Stimulated activated naive CD4-positive, alpha-beta T cell treated with Interleukin-2 at 50 U/mL for 16 hours (primary cell): Measurements from ENCODE around the gene PSAPL1.

Experiments
- DNase-seq: peaks from one replicate; lab custom pipeline; 2025; lab: John Stamatoyannopoulos, UW

The PSAPL1 gene

GRCh38 chr4:7434766-7435150 is at the start of gene PSAPL1:
TSS of gene PSAPL1 (minus strand) at chr4:7434930. CDS start at chr4:7434879, 51 bp downstream.
- DNase-seq, result no peak

DNA sequence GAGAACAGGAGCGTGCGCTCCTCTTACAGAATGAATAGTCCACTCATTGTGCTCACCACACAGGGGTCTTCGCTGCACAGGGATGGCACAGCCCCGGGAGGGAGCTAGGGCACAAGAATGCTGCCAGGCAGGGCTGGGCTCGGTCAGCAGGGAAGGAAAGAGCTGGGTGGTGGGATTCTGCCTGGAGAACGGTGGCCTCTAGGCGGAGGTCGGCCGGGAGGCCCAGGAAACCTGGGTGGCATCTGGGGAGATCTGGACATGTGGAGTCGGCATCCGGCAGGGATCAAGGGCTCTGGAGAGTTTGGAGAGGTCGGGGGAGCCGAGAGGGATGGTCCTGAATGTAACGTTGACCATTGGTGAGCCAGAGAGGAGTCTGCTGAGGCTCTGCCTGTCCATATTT is 46.5 kb upstream of the PSAPL1 start:
- DNase-seq, result no peak

DNA sequence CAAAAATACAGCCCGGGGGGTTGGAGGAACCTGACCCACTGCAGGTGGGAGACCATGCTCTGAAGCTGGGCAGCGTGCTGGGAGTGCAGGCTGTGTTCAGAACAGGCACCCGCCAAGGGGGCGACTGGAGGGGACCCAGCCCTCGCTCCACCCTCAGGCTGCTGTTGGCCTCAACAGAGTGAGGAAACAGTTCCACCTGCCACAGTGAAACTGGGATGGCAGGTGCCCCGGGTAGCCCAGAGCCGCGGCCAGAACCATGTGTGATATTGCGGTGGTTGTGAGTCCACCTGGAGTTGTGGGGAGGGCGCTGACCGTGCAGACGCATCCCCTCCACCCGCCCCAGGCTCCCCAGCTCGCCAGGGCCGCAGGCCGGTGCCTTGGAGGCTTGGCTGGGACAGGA is 45.7 kb upstream of the PSAPL1 start:
- DNase-seq, result no peak

DNA sequence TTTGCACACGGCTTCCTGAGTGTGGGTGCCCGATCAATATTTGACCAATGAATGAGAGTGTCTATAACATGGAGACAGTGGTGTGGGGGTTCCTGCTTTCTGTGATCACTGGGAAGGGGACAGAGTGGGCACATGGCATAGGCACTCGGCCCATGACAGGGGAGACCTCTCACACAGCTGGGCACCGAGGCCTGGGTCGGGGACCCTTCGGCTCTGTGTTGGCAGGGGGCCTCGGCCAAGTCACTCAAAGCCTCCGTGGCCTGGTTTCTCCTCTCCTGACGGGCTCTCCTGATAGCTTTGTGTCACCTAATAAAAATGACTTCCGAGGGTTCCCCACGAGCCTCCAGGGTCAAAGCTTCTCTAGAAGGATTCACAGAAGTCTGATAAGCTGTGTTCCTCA is 43.9 kb upstream of the PSAPL1 start:
- no peak for DNase-seq

DNA sequence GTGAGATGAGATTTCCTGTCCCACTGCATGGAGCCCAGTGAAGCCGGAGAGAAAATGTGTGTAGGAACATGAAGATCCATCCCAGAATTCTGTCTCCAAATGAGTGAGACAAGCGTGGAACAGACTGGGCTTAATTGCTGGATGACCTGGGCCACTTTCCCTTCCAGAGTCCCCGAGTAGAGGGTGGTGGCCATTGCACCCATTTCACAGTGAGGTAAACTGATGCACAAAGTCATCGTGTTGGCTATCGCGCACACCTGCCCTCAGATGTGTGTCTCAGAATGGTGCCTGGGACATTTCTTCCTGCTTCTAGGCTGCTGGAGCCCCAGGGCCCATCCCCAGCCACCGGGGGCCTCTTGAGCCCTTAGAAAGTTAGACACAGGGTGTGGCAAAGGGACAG is 43.0 kb upstream of the PSAPL1 start:
- DNase-seq, result no peak

DNA sequence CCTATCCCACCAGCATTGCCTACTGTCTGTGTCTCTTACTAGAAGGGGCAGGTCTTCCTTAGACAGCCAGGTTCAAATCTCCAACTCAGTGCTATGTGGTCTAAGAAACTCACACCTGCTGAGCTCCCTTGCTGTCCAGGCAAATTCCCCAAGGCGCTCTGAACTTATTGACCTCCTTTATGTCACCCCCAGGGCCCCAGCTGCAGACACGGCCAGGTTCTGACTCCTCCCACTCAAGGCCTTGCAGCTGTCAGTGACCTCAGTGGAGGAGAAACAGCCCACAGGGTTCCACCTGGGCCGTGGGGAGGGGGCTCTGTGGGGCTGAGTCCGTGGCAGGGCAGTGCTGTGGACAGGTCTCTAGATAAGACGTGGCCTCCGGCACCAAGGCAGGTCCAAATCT is 42.1 kb upstream of the PSAPL1 start:
- DNase-seq, result no peak

- no peak for DNase-seq
These were observed 40.5 kb upstream of the PSAPL1 start for GRCh38 chr4:7475207-7475606.

DNA sequence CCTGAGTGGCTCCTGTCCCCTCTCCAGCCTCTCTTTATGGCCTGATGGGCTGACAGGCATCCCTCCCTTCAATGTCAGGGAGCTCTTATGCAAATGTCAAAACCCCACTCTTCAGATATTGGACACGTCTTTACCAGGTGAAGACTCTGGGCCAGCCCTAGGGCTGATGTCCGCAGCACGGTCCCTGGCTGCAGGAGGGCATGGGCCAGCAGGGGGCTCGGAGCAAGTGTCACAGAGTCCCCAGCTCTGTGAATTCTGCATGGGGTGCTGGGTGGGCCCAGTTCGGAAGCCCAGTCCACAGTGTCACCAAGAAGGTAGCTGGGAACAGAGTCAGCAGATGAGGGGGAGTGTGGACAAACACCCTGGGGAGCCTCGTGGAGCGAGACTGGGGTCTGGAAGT is 39.6 kb upstream of the PSAPL1 start:
- no peak for DNase-seq

- no peak for DNase-seq
These were observed 38.4 kb upstream of the PSAPL1 start for GRCh38 chr4:7473081-7473480.

DNA sequence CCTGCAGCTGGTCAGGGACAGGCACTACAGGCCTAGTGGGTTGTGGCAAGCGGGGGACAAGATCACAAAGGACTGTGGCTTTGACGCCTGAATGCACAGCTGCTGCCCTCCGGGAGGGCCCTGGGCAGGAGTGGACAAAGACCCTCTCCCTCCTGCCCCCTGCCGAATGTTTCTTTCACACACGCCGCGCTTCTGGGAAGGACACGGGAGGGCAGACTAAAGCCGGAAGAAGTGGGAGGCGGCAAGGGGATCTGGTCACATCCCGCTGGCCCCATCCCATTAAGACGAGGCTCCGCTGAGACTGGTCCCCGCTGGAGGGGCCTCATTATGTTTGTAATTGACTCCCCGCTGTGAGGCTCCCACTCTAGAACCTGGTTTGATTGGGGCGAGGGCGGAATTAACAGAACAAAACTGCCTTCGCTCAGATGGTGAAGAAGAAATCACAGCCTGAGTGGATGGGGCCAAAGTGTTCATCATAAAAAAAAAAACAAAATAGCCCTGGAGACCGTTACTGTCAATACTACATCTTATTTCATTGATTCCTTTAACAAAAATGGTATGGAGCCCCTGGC is 37.8 kb upstream of the PSAPL1 start:
- DNase-seq, result no peak

- DNase-seq, result no peak
These were observed 35.9 kb upstream of the PSAPL1 start for GRCh38 chr4:7470522-7471128.

DNA sequence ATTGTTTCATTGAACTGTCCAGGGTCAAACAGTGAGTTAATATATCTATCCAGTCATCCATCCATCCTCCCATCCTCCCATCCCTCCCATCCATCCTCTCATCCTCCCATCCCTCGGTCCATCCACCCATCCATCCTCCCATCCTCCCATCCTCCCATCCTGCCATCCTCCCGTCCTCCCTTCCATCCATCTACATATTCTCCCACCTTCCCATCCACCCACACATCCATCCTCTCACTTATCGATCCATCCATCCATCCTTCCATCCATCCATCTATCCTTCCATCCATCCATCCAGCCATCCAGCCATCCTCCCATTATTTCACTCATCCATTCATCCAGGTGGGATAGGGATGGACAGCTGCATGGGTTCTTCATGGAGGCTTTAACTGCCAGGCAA is 35.4 kb upstream of the PSAPL1 start:
- no peak for DNase-seq

DNA sequence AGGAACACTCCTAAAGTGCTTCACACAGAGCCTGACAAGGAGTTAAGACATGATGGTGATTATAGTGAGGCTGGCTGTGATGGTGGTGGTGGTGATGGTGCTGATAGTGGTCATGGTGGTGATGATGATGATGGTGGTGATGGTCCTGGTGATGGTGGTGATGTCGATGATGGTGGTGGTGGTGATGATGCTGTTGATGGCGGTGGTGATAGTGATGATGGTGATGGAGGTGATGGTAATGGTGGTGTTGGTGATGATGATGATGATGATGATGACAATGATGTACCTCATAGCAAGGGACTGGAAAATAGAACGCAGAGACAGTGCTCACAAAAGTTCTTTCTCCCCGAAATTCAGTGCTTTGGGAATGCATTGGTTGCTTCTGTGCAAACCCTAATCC is 34.3 kb upstream of the PSAPL1 start:
- DNase-seq, result no peak

- no peak for DNase-seq
These were observed 32.7 kb upstream of the PSAPL1 start for GRCh38 chr4:7467471-7467870.

- DNase-seq, result no peak
These were observed 32.2 kb upstream of the PSAPL1 start for GRCh38 chr4:7466904-7467303.

- DNase-seq, result no peak
These were observed 31.5 kb upstream of the PSAPL1 start for GRCh38 chr4:7466215-7466614.

DNA sequence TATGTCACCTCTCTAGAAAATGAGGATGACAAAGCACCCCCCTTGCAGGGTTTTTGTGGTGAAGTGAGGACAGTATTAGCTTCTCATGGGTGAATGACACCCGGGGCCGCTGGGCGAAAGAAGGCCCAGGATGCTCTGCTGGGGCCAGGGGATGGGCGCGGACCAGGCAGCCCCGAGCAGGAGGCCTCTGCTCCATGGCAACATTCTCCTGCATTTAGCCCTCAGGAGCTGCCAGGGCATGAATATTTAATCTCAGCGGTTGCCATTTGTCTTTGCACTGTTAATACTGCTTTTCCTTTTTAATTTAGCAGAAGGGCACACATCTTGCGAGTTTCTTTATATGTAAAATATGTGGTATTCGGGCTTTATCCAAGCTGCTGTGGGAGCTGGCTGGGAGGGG is 30.3 kb upstream of the PSAPL1 start:
- DNase-seq, result no peak

DNA sequence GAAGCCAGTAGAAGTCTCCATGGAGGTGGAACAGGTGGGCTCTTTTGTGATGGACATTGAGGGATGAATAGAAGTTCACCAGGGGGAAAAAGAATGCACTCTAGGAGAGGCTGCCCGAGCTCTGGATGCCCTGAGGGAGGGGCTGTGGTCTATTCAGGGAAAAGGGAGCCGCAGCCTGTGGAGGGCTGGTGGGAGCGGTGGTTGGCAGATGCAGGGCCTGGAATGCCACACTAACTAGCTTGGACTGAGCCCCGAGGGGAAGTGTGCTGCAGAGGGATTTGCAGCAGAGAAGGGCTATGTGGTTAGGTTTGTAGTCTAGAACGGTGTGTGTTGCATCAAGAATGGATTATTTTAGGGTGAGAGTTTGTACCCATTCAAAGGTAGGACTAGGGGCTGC is 29.5 kb upstream of the PSAPL1 start:
- DNase-seq, result no peak

GRCh38 chr4:7463566-7464258 is 29.0 kb upstream of the PSAPL1 start:
- no peak for DNase-seq

GRCh38 chr4:7462509-7462971 is 27.8 kb upstream of the PSAPL1 start:
- DNase-seq, result no peak

GRCh38 chr4:7461230-7461629 is 26.5 kb upstream of the PSAPL1 start:
- no peak for DNase-seq

DNA sequence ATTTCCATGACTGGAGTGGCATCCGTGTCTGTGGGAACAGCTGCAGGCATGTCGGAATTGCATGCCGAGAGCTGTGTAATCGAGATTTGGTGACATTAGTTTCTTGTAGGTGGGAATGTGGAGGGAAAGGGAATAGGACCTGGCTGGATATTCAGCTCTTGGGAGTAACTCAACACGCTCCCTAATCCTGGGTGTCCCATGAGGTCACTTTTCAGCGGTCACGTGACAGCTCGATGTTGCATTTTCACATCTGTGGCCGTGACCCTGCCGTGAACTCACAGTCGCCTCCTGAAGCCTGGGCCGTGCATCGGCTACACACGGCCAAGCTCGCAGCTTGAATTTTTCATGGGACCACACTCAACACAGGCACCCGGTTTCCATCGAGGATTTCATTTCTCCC is 25.8 kb upstream of the PSAPL1 start:
- no peak for DNase-seq

GRCh38 chr4:7459471-7459870 is 24.7 kb upstream of the PSAPL1 start:
- no peak for DNase-seq

DNA sequence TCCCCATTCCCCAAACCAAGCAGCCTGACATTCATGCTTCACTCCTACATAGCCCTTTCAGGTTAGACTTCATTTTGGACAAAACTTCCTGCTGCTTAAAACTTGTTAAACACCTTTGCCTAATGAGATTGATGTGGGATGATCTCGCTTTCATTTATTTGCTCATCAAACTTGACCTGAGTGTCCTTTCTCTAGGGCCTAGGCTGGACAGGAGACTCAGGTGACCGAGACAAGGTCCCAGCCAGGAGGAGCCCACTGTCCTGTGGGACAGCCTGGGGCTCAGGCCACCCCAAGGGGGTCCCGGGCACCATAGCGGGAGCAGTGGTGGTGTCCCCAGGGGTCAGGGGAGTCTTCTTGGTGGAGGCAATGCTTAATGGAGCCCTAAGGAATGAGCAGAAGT is 23.7 kb upstream of the PSAPL1 start:
- no peak for DNase-seq
